HG02870 (cell line): ENCODE measurements around the gene B4GALNT2.
A peak's percentile ranks its signal among the peaks of the same experiment; 100 is the strongest.
"Not testable (repeated sequence)": the region's sequence is repeated elsewhere in the genome, so short reads cannot be mapped to it uniquely, and the experiment has no call there.

ENCODE experiments used
- ATAC-seq: cut with Tn5 transposase; IDR thresholded peaks from one replicate; pipeline ENCODE4 v1.9.1; 2021; ENCODE audit warnings: mild to moderate bottlenecking, moderate library complexity; ENCODE audit not compliant: unreplicated experiment

Gene B4GALNT2

GRCh38 chr17:49170711-49171110 is 38.1 kb downstream of the B4GALNT2 start:
- ATAC-seq, result not testable (repeated sequence)

GRCh38 chr17:49175978-49176377 is 43.4 kb downstream of the B4GALNT2 start:
- ATAC-seq, result not testable (repeated sequence)

- no peak for ATAC-seq
These were observed 47.7 kb downstream of the B4GALNT2 start for GRCh38 chr17:49180303-49180702.

GRCh38 chr17:49180998-49181635 is 48.5 kb downstream of the B4GALNT2 start:
- ATAC-seq, result no peak

GRCh38 chr17:49183341-49183740 is 50.8 kb downstream of the B4GALNT2 start:
- no peak for ATAC-seq

GRCh38 chr17:49183801-49184200 is 51.2 kb downstream of the B4GALNT2 start:
- ATAC-seq, result no peak

GRCh38 chr17:49184522-49184921 is 52.0 kb downstream of the B4GALNT2 start:
- not testable (repeated sequence) for ATAC-seq

GRCh38 chr17:49185381-49185780 is 52.8 kb downstream of the B4GALNT2 start:
- ATAC-seq, result not testable (repeated sequence)

GRCh38 chr17:49187301-49187700 is 54.7 kb downstream of the B4GALNT2 start:
- ATAC-seq, result no peak

- ATAC-seq, result no peak
These were observed 58.4 kb downstream of the B4GALNT2 start for GRCh38 chr17:49190932-49191331.

GRCh38 chr17:49191409-49191916 is 58.9 kb downstream of the B4GALNT2 start:
- ATAC-seq, result peak; percentile 2

- peak; percentile 50 for ATAC-seq
These were observed 59.6 kb downstream of the B4GALNT2 start for GRCh38 chr17:49191917-49192741.

GRCh38 chr17:49193513-49194296 is 61.1 kb downstream of the B4GALNT2 start:
- ATAC-seq, result no peak

GRCh38 chr17:49194297-49194607 is 61.7 kb downstream of the B4GALNT2 start:
- ATAC-seq, result no peak

GRCh38 chr17:49195751-49196150 is 63.2 kb downstream of the B4GALNT2 start:
- no peak for ATAC-seq

- ATAC-seq, result no peak
These were observed 64.0 kb downstream of the B4GALNT2 start for GRCh38 chr17:49196520-49196919.

- ATAC-seq, result no peak
These were observed 64.9 kb downstream of the B4GALNT2 start for GRCh38 chr17:49197346-49197998.

GRCh38 chr17:49198211-49198610 is 65.6 kb downstream of the B4GALNT2 start:
- no peak for ATAC-seq

- no peak for ATAC-seq
These were observed 68.0 kb downstream of the B4GALNT2 start for GRCh38 chr17:49200423-49201083.

GRCh38 chr17:49201481-49201927 is 68.9 kb downstream of the B4GALNT2 start:
- ATAC-seq, result no peak
